Measurements from ENCODE around the gene LUC7L3. TPM values are rescaled to one million over a fixed set of nuclear protein-coding genes. Genes with fewer than 3 reads are reported as not detected.
"Not testable (repeated sequence)": the region's sequence is repeated elsewhere in the genome, so short reads cannot be mapped to it uniquely, and the experiment has no call there.

Gene LUC7L3
- total RNA-seq, 1 experiment from 2014 or later: 26.3 TPM

DNA sequence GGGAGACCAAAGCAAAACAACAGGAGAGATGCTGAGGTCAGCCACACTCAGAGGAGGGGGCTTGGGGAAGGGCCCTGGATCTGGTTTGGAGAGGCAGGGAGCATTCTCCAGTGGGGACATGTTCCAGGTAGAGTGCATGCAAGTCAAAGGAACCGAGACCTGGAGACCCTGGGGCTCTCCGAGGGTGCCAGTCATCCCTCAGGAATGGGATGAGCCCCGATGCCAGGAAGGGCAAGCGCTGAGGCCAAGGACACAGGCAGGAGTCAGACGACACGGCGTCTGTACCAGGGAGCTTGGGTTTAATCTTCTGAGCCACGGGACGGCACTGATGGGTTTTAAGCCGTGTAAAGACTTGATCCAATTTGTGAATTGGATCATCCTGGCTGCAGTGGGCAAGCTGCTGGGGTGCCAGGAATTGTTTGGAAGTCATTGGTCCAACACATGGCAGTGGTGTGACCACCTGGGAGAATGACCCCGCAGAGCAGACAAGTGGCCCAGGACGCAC, 80.8 kb downstream of the LUC7L3 start:
- in situ Hi-C loops (cut with HindIII; ENCODE audit: low sequenced_read_pairs): loop anchor here (5.0 kb wide), 1 partner anchor 52 kb away; no protein-coding TSS in a partner anchor
- DNase-seq (ENCODE audit: low spot score): no peak

DNA sequence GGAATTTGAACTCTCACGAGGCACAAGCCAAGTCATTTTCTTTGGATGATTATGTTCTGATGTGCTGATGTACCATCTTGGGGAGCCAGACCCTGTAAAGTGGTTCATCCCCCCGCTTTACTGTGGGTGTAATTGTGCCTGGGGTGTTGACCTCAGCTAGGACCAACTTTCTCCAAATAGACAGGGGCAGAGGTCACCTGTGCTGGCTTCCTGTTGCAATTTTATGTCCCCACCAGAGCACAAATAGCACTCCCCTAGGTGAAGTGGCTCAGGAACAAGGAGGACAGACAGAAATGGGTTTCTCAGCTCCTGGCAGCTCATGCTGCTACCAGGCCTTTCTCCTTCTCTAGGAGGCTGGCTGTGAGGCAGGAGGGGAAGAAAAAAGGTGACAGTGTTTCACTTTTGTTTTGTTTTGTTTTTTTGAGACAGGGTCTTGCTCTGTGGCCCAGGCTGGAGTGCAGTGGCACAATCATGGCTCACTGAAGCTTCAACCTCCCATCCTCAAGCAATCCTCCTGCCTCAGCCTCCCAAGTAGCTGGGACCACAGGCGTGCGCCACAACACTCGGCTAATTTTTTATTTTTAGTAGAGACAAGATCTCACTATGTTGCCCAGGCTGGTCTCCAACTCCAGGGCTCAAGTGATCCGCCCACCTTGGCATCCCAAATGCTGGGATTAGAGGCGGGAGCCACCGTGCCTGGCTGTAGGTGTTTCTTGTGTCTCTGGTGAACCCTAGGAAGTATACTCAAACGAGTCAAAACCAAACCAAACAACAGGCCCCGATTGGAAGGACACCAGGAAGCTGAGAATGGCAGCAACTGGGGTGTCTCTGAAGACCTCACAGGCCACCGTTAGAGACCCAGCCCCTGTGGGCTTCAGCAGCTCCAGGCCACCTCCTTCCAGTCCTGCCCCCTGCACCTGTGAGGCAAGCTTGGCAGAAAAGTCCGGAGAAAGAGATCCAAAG, 83.5 kb downstream of the LUC7L3 start:
- no peak for DNase-seq (ENCODE audit: low spot score)
- in situ Hi-C loops (cut with HindIII; ENCODE audit: low sequenced_read_pairs): loop anchor here (5.0 kb wide), 1 partner anchor 49 kb away; no protein-coding TSS in a partner anchor

DNA sequence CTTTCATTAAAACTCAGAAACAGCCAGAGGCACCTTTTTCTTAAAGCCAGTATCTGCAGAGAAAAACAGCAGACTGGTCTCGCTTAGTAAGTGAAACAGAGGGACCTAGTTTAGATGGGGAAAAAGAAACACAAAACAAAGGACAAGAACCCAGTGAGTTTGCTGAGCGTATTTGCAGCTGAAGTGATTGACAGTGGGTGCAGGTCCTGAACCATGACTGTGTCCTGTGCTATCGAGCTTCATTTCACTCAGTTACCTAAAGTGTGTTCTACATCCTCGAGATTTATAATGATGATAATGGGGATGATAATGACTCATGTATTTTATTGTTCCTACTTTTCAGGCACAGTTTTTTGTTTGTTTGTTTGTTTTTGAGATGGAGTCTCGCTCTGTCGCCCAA, 84.3 kb downstream of the LUC7L3 start:
- DNase-seq (ENCODE audit: low spot score): no peak
- in situ Hi-C loops (cut with HindIII; ENCODE audit: low sequenced_read_pairs): loop anchor here (5.0 kb wide), 1 partner anchor 49 kb away; no protein-coding TSS in a partner anchor

GRCh38 chr17:50804749-50805475, 85.5 kb downstream of the LUC7L3 start:
- in situ Hi-C loops (cut with HindIII; ENCODE audit: low sequenced_read_pairs): loop anchor here (5.0 kb wide), 1 partner anchor 47 kb away; no protein-coding TSS in a partner anchor
- DNase-seq (ENCODE audit: low spot score): not testable (repeated sequence)

DNA sequence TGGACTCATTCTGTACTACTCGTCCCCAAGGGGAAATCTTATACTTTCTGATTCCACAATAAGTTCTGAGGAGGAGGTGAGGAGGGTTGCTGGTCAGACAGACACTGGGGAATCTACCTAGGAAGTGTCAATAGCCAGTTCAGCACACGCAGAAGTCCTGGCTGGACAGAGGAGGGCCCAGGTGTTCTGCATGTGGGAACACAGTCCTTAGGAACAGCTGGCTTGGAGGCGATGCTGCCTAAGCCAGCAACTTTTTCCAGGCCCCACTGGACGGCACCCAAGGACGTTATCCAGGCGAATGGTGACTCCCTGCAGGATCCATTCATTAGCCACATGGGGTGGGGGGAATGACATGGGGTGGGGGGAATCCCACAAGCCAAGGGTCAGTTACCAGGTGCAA, 86.1 kb downstream of the LUC7L3 start:
- in situ Hi-C loops (cut with HindIII; ENCODE audit: low sequenced_read_pairs): no loop called here
- DNase-seq (ENCODE audit: low spot score): no peak

Other genes starting within 250 kb of the LUC7L3 start
- 31.9 and 34.5 TPM in 2 replicates for gene RSAD1, start 240.7 kb upstream of the LUC7L3 start, total RNA-seq (2014; rRNA removed; shearing (Covaris generic))
- 0.58 and 1.7 TPM in 2 replicates for gene MYCBPAP, start 211.2 kb upstream of the LUC7L3 start, total RNA-seq (2014; rRNA removed; shearing (Covaris generic))
- gene EPN3, start 186.9 kb upstream of the LUC7L3 start, total RNA-seq (2014; rRNA removed; shearing (Covaris generic)): 2.3 and 2.8 TPM in 2 replicates
- gene SPATA20, start 172.4 kb upstream of the LUC7L3 start, total RNA-seq (2014; rRNA removed; shearing (Covaris generic)): 39.4 and 59.1 TPM in 2 replicates
- gene CACNA1G, start 158.9 kb upstream of the LUC7L3 start, total RNA-seq (2014; rRNA removed; shearing (Covaris generic)): 5.1 and 13.0 TPM in 2 replicates
- not detected in 2 replicates for gene ABCC3, start 84.7 kb upstream of the LUC7L3 start, total RNA-seq (2014; rRNA removed; shearing (Covaris generic))
- 32.1 and 49.0 TPM in 2 replicates for gene ANKRD40, start 11.7 kb upstream of the LUC7L3 start, total RNA-seq (2014; rRNA removed; shearing (Covaris generic))
- not detected in 2 replicates for gene ANKRD40CL, start 47.9 kb downstream of the LUC7L3 start, total RNA-seq (2014; rRNA removed; shearing (Covaris generic))
- gene WFIKKN2, start 116.0 kb downstream of the LUC7L3 start, total RNA-seq (2014; rRNA removed; shearing (Covaris generic)): 0.62 TPM in 1 of 2 replicates, not detected in the other
- gene TOB1, start 146.8 kb downstream of the LUC7L3 start, total RNA-seq (2014; rRNA removed; shearing (Covaris generic)): 18.5 and 26.4 TPM in 2 replicates

Measured in G401 (cell line).